GM19193 (cell line): ENCODE results near the gene MTNR1B.

Experiments
- POLR2A ChIP-seq: IDR thresholded peaks from 4 replicates; pipeline ENCODE4 v1.6.1; 2011; ENCODE audit not compliant: insufficient read depth, insufficient read length; ENCODE audit errors: extremely low read depth

Gene MTNR1B

DNA sequence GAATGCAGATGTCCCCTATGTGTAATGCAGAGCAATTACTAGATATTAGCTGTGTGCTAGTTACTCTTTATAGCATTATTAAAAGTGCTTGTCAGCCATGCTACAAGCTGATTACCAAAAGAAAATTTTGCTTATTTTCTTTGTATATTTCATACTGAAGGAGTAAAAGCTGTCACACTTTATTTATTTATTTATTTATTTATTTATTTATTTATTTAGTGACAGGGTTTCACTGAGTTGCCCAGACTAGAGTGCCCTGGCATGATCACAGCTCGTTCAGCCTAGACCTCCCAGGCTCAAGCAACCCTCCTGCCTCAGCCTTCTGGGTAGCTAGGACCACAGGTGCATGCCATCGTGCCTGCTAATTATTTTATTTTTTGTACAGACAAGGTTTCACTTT is 4.3 kb upstream of the MTNR1B start:
- no peak for TF ChIP-seq POLR2A

DNA sequence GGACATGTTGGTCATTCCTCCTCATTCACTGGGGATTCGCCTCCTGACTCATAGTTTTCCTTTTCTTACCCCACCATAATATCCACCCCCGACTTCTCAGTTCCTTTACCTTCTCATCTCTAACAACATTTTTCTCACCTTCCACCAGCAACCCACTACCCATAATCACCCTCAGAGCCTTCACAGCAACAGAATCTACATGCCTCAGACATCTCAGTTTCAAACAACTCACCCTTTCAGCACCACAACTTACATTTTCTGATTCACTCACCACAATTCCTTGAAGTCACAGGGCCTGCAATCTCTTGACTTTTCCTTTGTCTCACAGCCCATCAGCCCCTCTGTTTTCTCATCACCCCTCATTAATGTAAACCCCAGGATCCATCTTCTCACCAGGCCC is 2.3 kb upstream of the MTNR1B start:
- TF ChIP-seq POLR2A: no peak

DNA sequence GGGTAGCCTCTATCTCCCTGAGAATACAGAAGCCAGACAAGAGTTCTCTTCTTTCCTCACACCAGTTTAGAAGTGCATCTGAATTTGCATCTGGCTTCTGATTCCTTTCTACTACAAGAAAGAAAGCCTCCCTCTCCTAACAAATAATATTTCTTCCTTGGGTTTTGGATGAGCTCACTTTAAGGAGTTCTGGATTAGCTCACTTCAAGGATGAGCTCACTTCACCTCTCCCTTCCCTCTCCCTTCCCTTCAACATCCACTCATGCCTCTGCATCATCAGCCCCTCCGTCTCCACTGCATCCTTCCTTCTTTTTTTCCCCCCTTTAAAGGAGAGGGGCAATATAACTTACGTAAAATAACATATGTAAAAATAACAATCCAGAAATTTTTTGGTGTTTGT is 1.6 kb upstream of the MTNR1B start:
- TF ChIP-seq POLR2A: no peak

GRCh38 chr11:92969293-92969633 is 188 bp upstream of the MTNR1B start:
- TF ChIP-seq POLR2A: no peak

DNA sequence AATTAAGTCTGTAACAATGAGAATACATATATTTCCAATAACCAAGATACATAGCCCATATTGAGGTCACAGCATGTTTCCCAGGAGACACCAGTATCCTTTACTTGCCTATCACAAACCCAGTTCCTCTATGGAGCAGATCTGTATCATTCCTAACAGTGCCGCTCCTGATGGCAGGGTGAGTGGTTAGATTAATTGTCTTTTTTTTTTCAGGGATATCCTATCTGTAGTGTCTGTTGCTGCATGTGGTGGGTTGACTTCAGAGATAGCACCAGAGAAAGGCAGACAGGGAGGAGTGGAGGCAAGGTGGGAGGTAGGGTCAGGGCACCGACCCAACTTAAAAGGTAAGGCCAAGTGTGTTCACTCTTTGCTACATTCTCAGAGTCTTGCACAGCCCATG is 2.8 kb downstream of the MTNR1B start:
- TF ChIP-seq POLR2A: no peak

- TF ChIP-seq POLR2A: no peak
Observed at GRCh38 chr11:92975285-92975684, 5.8 kb downstream of the MTNR1B start.

GRCh38 chr11:92976681-92977080 is 7.2 kb downstream of the MTNR1B start:
- TF ChIP-seq POLR2A: no peak

DNA sequence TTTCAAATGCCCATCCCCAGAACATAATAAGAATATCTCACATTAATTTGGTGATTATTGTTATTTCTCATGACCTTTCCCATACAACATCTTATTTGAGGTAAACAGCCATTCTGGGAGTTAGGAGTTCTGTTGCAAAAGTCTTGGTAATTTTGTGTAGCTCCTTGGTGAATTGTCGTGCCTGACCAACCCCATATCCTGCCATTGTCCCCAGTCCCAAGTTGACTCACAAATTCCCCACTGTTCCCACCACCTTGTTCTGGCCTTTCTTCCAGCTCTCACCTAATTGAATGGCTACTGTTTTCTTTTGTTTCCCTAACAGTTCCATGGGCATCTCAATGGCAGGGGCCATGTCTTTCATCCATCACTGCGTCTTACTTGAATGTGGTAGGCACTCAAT is 8.0 kb downstream of the MTNR1B start:
- no peak for TF ChIP-seq POLR2A

GRCh38 chr11:92978271-92979111 is 9.0 kb downstream of the MTNR1B start:
- TF ChIP-seq POLR2A: no peak

DNA sequence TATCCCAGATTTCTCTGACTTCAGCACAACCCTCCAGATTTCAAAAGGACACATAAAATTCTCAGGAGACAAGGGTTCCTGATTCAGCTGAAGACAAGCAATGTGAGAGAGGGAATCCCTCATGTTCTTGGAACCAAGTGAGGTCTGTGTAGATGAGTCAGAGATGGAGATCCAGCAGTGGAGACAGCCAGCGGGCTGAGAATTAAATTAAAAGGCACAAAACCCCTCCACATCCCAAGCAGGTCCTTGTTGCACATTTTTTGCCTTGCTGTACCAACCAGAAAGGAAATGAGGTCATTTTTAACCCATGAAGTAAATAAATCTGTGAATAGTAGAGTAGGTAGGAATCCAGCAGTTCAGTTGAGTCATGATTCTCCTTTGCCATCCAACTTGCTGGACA is 9.7 kb downstream of the MTNR1B start:
- TF ChIP-seq POLR2A: no peak

DNA sequence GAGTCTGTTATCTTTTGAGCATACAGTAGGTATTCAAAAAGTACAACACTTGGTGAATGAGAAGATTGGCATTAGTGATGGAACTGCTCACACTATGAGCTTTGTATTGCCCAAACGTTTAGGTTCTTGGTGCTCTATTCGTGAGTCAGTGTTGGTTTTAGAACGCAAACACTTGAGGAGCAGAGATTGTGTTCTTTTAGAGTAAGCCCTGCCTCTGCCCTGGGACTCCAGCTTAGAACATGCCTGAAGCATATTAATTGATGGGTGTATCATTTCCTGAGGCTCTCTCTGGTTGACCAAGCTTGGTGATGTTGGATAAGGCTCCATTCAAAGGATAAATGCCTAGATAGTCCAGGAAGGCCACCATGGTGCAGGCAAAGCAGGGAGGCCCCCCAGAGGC is 10.9 kb downstream of the MTNR1B start:
- TF ChIP-seq POLR2A: no peak

DNA sequence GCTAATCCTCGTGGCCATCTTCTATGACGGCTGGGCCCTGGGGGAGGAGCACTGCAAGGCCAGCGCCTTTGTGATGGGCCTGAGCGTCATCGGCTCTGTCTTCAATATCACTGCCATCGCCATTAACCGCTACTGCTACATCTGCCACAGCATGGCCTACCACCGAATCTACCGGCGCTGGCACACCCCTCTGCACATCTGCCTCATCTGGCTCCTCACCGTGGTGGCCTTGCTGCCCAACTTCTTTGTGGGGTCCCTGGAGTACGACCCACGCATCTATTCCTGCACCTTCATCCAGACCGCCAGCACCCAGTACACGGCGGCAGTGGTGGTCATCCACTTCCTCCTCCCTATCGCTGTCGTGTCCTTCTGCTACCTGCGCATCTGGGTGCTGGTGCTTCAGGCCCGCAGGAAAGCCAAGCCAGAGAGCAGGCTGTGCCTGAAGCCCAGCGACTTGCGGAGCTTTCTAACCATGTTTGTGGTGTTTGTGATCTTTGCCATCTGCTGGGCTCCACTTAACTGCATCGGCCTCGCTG is 12.1 kb downstream of the MTNR1B start:
- TF ChIP-seq POLR2A: no peak

- no peak for TF ChIP-seq POLR2A
Observed at GRCh38 chr11:92986585-92986984, 17.1 kb downstream of the MTNR1B start.

GRCh38 chr11:92993004-92993403 is 23.6 kb downstream of the MTNR1B start:
- no peak for TF ChIP-seq POLR2A

DNA sequence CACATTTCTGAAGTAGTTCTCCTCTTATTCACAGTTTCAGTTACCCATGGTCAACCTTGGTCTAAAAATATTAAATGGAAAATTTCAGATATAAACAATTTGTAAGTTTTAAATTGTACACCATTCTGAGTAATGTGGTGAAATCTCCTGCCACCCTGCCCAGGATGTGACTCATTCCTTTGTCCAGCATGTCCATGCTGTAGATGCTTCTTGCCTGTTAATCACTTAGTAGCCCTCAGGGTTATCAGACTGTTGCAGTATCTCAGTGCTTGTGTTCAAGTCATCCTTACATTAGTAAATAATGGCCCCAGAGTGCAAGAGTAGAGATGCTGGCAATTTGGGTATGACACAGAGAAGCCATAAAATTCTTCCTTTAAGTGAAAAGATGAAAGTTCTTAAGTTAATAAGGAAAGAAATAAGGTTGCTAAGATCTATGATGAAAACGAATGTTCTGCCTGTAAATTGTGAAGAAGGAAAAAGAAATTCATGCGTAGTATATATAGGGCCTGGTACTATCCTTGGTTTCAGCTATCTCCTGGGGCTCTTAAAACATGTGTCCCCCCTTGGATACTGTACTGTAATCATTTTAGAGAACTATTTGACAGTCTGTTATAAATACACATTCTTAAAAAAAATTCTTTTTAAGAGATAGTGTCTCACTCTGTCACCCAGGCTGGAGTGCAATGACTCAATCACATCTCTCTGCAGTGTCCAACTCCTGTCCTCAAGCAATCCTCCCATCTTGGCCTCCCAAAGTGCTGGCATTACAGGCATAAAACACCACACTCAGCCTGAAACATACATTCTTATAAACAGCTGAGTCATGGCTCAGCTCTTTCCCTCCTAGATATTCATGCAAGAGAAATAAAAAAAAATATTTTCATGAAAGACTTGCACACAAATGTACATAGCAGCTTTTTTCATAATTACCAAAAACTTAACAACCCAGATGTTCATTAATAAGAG is 31.3 kb downstream of the MTNR1B start:
- no peak for TF ChIP-seq POLR2A
